Effector memory CD4-positive, alpha-beta T cell (primary cell): ENCODE data around the gene KNOP1.
"Not testable (repeated sequence)": the region's sequence is repeated elsewhere in the genome, so short reads cannot be mapped to it uniquely, and the experiment has no call there.

Experiments
- DNase-seq, 3 donors: peaks; one replicate each; pipeline ENCODE4 v3.0.0-alpha.2; 2020
- H3K27ac ChIP-seq: 2 replicates; pipeline ENCODE4 v1.7.0; 2013; ENCODE audit warnings: mild to moderate bottlenecking, low read length, moderate library complexity; ENCODE audit not compliant: insufficient read depth, poor library complexity, severe bottlenecking
- H3K27me3 ChIP-seq: replicated peaks from 2 replicates; pipeline ENCODE4 v1.7.0; 2013; ENCODE audit warnings: mild to moderate bottlenecking, low read length; ENCODE audit not compliant: insufficient read depth, control insufficient read depth, poor library complexity, severe bottlenecking
- H3K36me3 ChIP-seq: 2 replicates; pipeline ENCODE4 v1.7.0; 2013; ENCODE audit warnings: mild to moderate bottlenecking, low read length, moderate library complexity; ENCODE audit not compliant: control insufficient read depth, insufficient read depth
- H3K4me1 ChIP-seq: 2 replicates; pipeline ENCODE4 v1.7.0; 2013; ENCODE audit warnings: low read length, mild to moderate bottlenecking; ENCODE audit not compliant: control insufficient read depth, insufficient read depth, poor library complexity, severe bottlenecking
- H3K4me3 ChIP-seq: 2 replicates; pipeline ENCODE4 v1.7.0; 2013; ENCODE audit warnings: low read length, low read depth, mild to moderate bottlenecking; ENCODE audit not compliant: insufficient read depth, poor library complexity, severe bottlenecking
- H3K9me3 ChIP-seq: 2 replicates; pipeline ENCODE4 v1.7.0; 2013; ENCODE audit warnings: mild to moderate bottlenecking, low read length, moderate library complexity; ENCODE audit not compliant: control insufficient read depth

Gene KNOP1

GRCh38 chr16:19666477-19666876 is 51.5 kb downstream of the KNOP1 start:
- Histone ChIP-seq H3K27ac (no peak overlapping the region), H3K4me3 (no peak overlapping the region), H3K4me1 (no peaks in the 10 kb centered on the region), H3K27me3 (no peaks in the 10 kb centered on the region), H3K36me3 (peaks cover 4% of the 10 kb centered on the region), H3K9me3 (no peaks in the 10 kb centered on the region)
- no peak for DNase-seq

GRCh38 chr16:19665313-19665712 is 52.7 kb downstream of the KNOP1 start:
- H3K36me3 ChIP-seq, H3K9me3 ChIP-seq, DNase-seq, H3K4me3 ChIP-seq, H3K27me3 ChIP-seq, H3K4me1 ChIP-seq, H3K27ac ChIP-seq: not testable (repeated sequence)

- Histone ChIP-seq H3K4me3 (no peak overlapping the region), H3K9me3 (no peaks in the 10 kb centered on the region), H3K27me3 (no peaks in the 10 kb centered on the region), H3K36me3 (peaks cover 4% of the 10 kb centered on the region), H3K4me1 (no peaks in the 10 kb centered on the region), H3K27ac (no peak overlapping the region)
- DNase-seq: no peak
Observed at GRCh38 chr16:19664166-19664565, 53.9 kb downstream of the KNOP1 start.

GRCh38 chr16:19662351-19662750 is 55.7 kb downstream of the KNOP1 start:
- H3K27ac ChIP-seq: no peak overlapping the region
- DNase-seq: no peak
- no peaks in the 10 kb centered on the region for H3K9me3 ChIP-seq
- no peak overlapping the region for H3K4me3 ChIP-seq
- peaks cover 3% of the 10 kb centered on the region for H3K36me3 ChIP-seq
- H3K4me1 ChIP-seq: no peaks in the 10 kb centered on the region
- no peaks in the 10 kb centered on the region for H3K27me3 ChIP-seq

- Histone ChIP-seq H3K36me3 (peaks cover 3% of the 10 kb centered on the region), H3K27ac (no peak overlapping the region), H3K9me3 (no peaks in the 10 kb centered on the region), H3K4me3 (no peak overlapping the region), H3K27me3 (no peaks in the 10 kb centered on the region), H3K4me1 (no peaks in the 10 kb centered on the region)
- no peak for DNase-seq
Observed at GRCh38 chr16:19660432-19660831, 57.6 kb downstream of the KNOP1 start.

- Histone ChIP-seq H3K27ac (no peak overlapping the region), H3K36me3 (peaks cover 3% of the 10 kb centered on the region), H3K9me3 (no peaks in the 10 kb centered on the region), H3K27me3 (no peaks in the 10 kb centered on the region), H3K4me1 (no peaks in the 10 kb centered on the region), H3K4me3 (no peak overlapping the region)
- no peak for DNase-seq
Observed at GRCh38 chr16:19659554-19659953, 58.5 kb downstream of the KNOP1 start.

GRCh38 chr16:19657831-19658230 is 60.2 kb downstream of the KNOP1 start:
- Histone ChIP-seq H3K27me3 (no peaks in the 10 kb centered on the region), H3K4me3 (no peak overlapping the region), H3K36me3 (peaks cover 10% of the 10 kb centered on the region), H3K9me3 (no peaks in the 10 kb centered on the region), H3K4me1 (no peaks in the 10 kb centered on the region), H3K27ac (no peak overlapping the region)
- DNase-seq: no peak

- no peak for DNase-seq
- Histone ChIP-seq H3K9me3 (no peaks in the 10 kb centered on the region), H3K4me3 (no peak overlapping the region), H3K27ac (no peak overlapping the region), H3K27me3 (no peaks in the 10 kb centered on the region), H3K36me3 (peaks cover 22% of the 10 kb centered on the region), H3K4me1 (no peaks in the 10 kb centered on the region)
Observed at GRCh38 chr16:19655242-19655777, 62.7 kb downstream of the KNOP1 start.

- Histone ChIP-seq H3K9me3 (no peaks in the 10 kb centered on the region), H3K4me3 (no peak overlapping the region), H3K4me1 (no peaks in the 10 kb centered on the region), H3K27me3 (no peaks in the 10 kb centered on the region), H3K36me3 (peaks cover 22% of the 10 kb centered on the region), H3K27ac (no peak overlapping the region)
- no peak for DNase-seq
Observed at GRCh38 chr16:19654147-19654546, 63.9 kb downstream of the KNOP1 start.
